Thyroid gland (tissue), 4 donors: Measurements from ENCODE around the gene CLSTN2.

ENCODE experiments used
- CTCF ChIP-seq, 6 experiments: fragments of 200-600 bp in 3 of 6; fragments of 450-650 bp in 3 of 6; sonication (generic) in 3 of 6; IDR thresholded peaks; one replicate each; pipeline ENCODE4 v1.5.1; 2016 to 2019; ENCODE audit warnings: antibody characterized with exemption in 6 of 6, mild to moderate bottlenecking in 2 of 6, inconsistent platforms in 1 of 6, moderate library complexity in 1 of 6
- POLR2A ChIP-seq, 2 donors: fragments of 450-650 bp; IDR thresholded peaks; one replicate each; pipeline ENCODE4 v1.6.1; 2017; ENCODE audit warnings: antibody characterized with exemption in 2 of 2, mild to moderate bottlenecking in 2 of 2, moderate library complexity in 1 of 2

GRCh38 chr3:140599009-140599408, 664.0 kb downstream of the CLSTN2 start:
- TF ChIP-seq CTCF (IDR thresholded peaks at IDR 0.05) = no peak
- TF ChIP-seq POLR2A (IDR thresholded peaks at IDR 0.05) = no peak
